ENCODE measurements around the gene PAN3.

PAN3 gene

GRCh38 chr13:28229522-28230411 lies 91.4 kb downstream of the PAN3 start:
- DNase-seq = no peak

GRCh38 chr13:28231642-28232041 lies 93.3 kb downstream of the PAN3 start:
- DNase-seq = no peak

- DNase-seq = no peak
These were observed 99.6 kb downstream of the PAN3 start for GRCh38 chr13:28237944-28238343.

- no peak for DNase-seq
These were observed 101.0 kb downstream of the PAN3 start for GRCh38 chr13:28239374-28239773.

GRCh38 chr13:28245465-28245864 lies 107.1 kb downstream of the PAN3 start:
- no peak for DNase-seq

- DNase-seq = no peak
These were observed 108.5 kb downstream of the PAN3 start for GRCh38 chr13:28246891-28247290.

- no peak for DNase-seq
These were observed 109.7 kb downstream of the PAN3 start for GRCh38 chr13:28248080-28248479.

- no peak for DNase-seq
These were observed 112.2 kb downstream of the PAN3 start for GRCh38 chr13:28250542-28250941.

GRCh38 chr13:28251466-28251865 lies 113.1 kb downstream of the PAN3 start:
- DNase-seq = no peak

GRCh38 chr13:28252547-28252946 lies 114.2 kb downstream of the PAN3 start:
- DNase-seq = no peak

- DNase-seq = no peak
These were observed 119.0 kb downstream of the PAN3 start for GRCh38 chr13:28257305-28257704.

- DNase-seq = no peak
These were observed 120.1 kb downstream of the PAN3 start for GRCh38 chr13:28258417-28258816.

GRCh38 chr13:28267497-28267896 lies 129.2 kb downstream of the PAN3 start:
- DNase-seq = no peak

- no peak for DNase-seq
These were observed 130.5 kb downstream of the PAN3 start for GRCh38 chr13:28268800-28269223.

GRCh38 chr13:28271056-28271840 lies 132.9 kb downstream of the PAN3 start:
- DNase-seq = no peak

GRCh38 chr13:28273919-28274318 lies 135.6 kb downstream of the PAN3 start:
- DNase-seq = no peak

- DNase-seq = no peak
These were observed 144.1 kb downstream of the PAN3 start for GRCh38 chr13:28282451-28282850.

- no peak for DNase-seq
These were observed 145.3 kb downstream of the PAN3 start for GRCh38 chr13:28283600-28283999.

- DNase-seq = no peak
These were observed 147.9 kb downstream of the PAN3 start for GRCh38 chr13:28286263-28286662.

GRCh38 chr13:28297341-28297740 lies 159.0 kb downstream of the PAN3 start:
- DNase-seq = no peak

- DNase-seq = no peak
These were observed 161.6 kb downstream of the PAN3 start for GRCh38 chr13:28299916-28300315.

GRCh38 chr13:28301839-28302238 lies 163.5 kb downstream of the PAN3 start:
- no peak for DNase-seq

- no peak for DNase-seq
These were observed 168.0 kb downstream of the PAN3 start for GRCh38 chr13:28306325-28306724.

GRCh38 chr13:28313579-28313978 lies 175.2 kb downstream of the PAN3 start:
- DNase-seq = peak; percentile 26
